ENCODE data around the gene ADAM8.

ADAM8 gene

DNA sequence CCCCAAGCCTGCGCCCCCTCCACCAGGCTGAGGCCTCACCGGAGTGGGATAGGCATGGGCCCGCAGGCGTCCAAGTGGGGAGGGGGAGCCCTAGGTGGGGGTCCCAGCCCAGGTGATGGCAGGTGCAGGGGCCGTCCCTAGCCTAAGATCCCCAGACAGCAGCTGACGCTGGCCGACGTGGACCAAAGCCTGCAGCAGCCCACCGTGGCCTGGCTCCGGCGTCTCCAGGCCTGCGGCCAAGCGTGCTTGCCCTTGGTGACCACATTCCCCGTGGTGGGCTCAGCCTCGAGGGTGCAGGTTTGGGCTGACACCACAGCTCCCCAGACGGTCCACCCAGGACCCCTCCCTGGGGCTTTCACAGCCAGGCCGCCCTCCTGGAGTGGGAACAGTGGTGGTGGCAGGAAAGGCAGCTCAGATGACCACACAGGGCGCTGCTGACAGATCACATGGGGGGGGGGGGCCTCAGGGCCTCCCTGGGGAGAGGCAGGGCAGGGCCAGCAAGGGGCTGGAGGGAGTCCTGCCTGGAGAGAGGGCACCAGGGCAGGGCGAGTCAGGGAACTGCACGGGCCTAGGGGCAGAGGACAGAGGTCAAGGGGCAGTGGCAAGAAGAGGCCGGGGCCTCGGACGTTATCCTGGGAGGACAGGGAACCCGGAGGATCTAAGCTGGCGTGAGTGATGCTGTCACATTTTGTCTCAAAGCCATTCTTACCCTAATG is 767 bp upstream of the ADAM8 start:
- Histone ChIP-seq H3K27me3 (peaks cover 18 to 34% (median 23%) of the 10 kb centered on the region in 11 experiments), H3K4me1 (peaks cover 54 to 78% (median 68%) of the 10 kb centered on the region in 10 experiments), H3K27ac (peak overlapping the region in 8 of 11 experiments; percentile 45 to 79 (median 71); a peak in 16 of 22 replicates), H3K4me3 (peak overlapping the region in 3 of 10 experiments; percentile 62 to 72 (median 64); a peak in 5 of 20 replicates), H3K4me2 (peak overlapping the region; percentile 87 to 100 (median 98)), H4K20me1 (peaks cover 4 to 85% (median 39%) of the 10 kb centered on the region in 11 experiments; a peak in 19 of 22 replicates), H3K9ac (peak overlapping the region in 10 of 11 experiments; percentile 31 to 74 (median 61); a peak in 10 of 22 replicates), H3K9me3 (replicated peaks in 1 of 11) (no peaks in the 10 kb centered on the region), H3K36me3 (peaks cover 20 to 49% (median 35%) of the 10 kb centered on the region in 11 experiments)
- TF ChIP-seq Cebpa-rat (IDR thresholded peaks at IDR 0.05): no peak

DNA sequence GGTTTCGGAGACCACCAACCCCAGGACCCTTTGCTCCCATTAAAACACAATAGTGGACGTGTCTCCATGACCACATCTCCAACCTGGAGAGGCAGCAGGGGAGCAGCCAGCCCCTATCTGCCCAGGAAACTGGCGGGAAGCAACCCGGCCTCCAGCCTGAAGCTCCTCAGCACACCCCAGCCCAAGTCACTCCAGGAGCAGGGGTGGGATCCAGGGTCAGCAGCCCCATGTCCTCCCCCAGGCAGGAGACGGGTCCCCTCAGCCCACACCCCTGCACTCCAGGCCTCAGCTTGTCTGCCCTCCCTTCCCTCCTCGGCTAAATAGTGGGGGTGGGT is 601 bp downstream of the ADAM8 start:
- Histone ChIP-seq H4K20me1 (peaks cover 4 to 83% (median 39%) of the 10 kb centered on the region in 11 experiments; a peak in 19 of 22 replicates), H3K36me3 (peaks cover 7 to 46% (median 22%) of the 10 kb centered on the region in 11 experiments), H3K9ac (peak overlapping the region; percentile 57 to 75 (median 71); a peak in 20 of 22 replicates), H3K4me2 (peak overlapping the region; percentile 87 to 100 (median 98)), H3K27ac (peak overlapping the region in 9 of 11 experiments; percentile 47 to 83 (median 78); a peak in 17 of 22 replicates), H3K4me3 (peak overlapping the region; percentile 36 to 72 (median 54)), H3K9me3 (replicated peaks in 1 of 11) (no peaks in the 10 kb centered on the region), H3K27me3 (peaks cover 18 to 34% (median 23%) of the 10 kb centered on the region in 11 experiments), H3K4me1 (peaks cover 54 to 78% (median 68%) of the 10 kb centered on the region in 10 experiments)
- TF ChIP-seq Cebpa-rat (IDR thresholded peaks at IDR 0.05): no peak

DNA sequence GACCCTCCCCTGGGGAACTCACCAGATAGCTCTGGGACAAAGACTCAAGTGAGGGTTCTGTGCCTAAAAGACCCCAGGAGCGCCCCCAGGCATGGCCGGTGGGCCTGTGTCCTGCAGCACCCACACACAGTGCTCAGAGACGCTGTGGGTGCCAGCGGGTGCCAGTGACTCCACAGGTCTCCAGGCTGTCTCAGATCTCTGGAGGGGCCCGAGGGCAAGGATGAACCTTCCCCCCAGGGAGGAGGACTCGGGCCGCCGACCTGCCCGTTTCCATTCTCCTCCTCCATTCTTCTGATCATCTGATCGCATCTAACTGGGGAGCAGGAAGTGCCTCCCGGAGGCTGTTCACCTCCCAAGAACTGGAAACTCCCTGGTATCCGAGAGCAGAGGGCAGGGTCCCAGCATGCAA is 980 bp downstream of the ADAM8 start:
- Histone ChIP-seq H3K4me3 (peak overlapping the region; percentile 30 to 72 (median 54); a peak in 19 of 20 replicates), H3K9ac (peak overlapping the region; percentile 49 to 75 (median 71); a peak in 21 of 22 replicates), H3K27ac (peak overlapping the region; percentile 4 to 83 (median 77); a peak in 20 of 22 replicates)

DNA sequence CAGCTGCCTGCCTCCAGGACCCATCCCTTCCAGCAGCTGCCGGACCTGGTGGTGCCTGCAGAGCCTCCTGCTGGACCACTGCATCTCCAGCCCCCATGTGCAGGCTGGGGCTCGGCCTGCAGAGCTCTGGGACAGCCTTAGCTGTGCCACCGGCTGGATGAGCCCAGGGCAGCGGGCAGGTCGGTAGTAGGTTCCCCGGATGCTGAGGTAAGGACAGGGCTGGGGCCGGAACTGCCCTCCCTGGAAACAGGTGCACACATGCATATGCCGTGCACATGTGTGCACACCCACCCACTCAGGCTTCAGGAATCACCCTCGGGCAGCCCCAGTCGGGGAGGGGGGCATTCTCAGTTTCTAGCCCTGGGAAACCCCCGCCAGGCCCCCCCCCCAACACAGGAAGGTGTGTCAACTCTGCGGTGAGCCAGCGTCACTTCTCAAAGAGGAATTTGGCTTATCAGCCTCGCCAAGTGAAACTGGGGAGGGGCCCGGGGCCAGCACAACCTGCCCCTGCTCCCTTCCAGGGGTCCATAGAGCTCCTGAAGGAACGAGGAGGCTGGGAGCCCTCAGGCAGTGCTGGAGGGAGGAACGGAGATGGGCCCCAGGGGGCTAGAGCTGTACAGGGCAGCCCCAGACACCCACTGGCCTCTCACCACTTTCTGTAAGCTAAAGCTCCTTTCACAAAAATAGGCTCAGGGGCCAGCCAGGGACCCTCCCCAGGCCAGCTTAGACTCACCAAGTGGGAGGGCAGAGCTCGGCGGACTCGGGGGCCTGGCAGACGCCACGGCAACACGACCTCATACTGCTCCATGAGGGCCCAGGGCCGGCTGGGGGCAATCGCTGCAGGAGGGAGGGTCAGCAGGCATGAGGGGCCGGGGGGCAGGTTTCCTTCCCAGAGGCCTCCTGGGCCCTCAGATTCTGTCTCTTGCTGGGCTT is 1.7 kb downstream of the ADAM8 start:
- H3K9me3 ChIP-seq (replicated peaks in 1 of 11): no peaks in the 10 kb centered on the region
- H3K4me3 ChIP-seq: peak overlapping the region; percentile 30 to 72 (median 54); a peak in 19 of 20 replicates
- peaks cover 4 to 83% (median 33%) of the 10 kb centered on the region in 11 experiments; a peak in 19 of 22 replicates for H4K20me1 ChIP-seq
- H3K27ac ChIP-seq: peak overlapping the region; percentile 4 to 83 (median 77); a peak in 21 of 22 replicates
- peak in 1 of 11 experiments; percentile 50; a peak in 2 of 22 replicates for TF ChIP-seq Cebpa-rat (IDR thresholded peaks at IDR 0.05)
- H3K27me3 ChIP-seq: peaks cover 18 to 34% (median 23%) of the 10 kb centered on the region in 11 experiments
- H3K4me2 ChIP-seq: peak overlapping the region; percentile 87 to 100 (median 98)
- H3K9ac ChIP-seq: peak overlapping the region; percentile 49 to 75 (median 71)
- peaks cover 0 to 46% (median 13%) of the 10 kb centered on the region in 11 experiments; a peak in 19 of 22 replicates for H3K36me3 ChIP-seq
- peaks cover 57 to 78% (median 68%) of the 10 kb centered on the region in 10 experiments for H3K4me1 ChIP-seq

More for the DNA sequence above, 980 bp downstream of the ADAM8 start:
- no peak for TF ChIP-seq Cebpa-rat (IDR thresholded peaks at IDR 0.05)
- peaks cover 3 to 46% (median 20%) of the 10 kb centered on the region in 11 experiments; a peak in 21 of 22 replicates for H3K36me3 ChIP-seq
- peak overlapping the region; percentile 87 to 100 (median 98) for H3K4me2 ChIP-seq
- H4K20me1 ChIP-seq: peaks cover 4 to 83% (median 39%) of the 10 kb centered on the region in 11 experiments; a peak in 19 of 22 replicates
- H3K9me3 ChIP-seq (replicated peaks in 1 of 11): no peaks in the 10 kb centered on the region
- peaks cover 18 to 34% (median 23%) of the 10 kb centered on the region in 11 experiments for H3K27me3 ChIP-seq
- peaks cover 54 to 78% (median 67%) of the 10 kb centered on the region in 10 experiments for H3K4me1 ChIP-seq

DNA sequence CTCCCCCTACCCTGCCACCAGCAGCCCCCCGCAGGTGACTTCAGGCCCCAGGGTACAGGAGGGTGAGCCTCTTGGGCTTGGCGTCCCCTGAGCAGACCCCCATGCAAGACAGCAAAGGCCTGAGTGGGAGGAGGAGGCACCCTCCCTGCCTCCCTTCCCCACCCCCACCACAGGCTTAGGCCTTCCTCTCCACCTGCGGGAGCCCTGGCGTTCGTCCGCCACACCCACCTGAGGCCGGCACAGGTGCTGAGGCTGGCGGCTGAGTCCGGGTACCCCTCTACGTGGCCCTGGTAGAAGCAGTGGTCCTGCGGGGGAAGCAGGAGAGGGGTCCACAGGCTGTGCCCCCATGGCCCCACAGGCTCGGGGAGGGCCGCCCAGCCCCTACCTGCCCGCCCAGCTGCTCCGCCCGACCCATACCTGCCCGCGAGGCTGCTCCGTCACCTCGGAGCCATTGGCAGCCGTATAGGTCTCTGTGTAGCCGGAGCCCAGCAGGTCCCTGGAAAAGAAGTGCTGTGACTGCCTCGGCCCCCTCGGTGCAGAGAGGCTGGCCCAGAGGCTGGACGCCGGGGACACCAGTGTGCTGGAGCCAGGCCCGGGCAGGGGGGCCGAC is 3.0 kb downstream of the ADAM8 start:
- H3K9me3 ChIP-seq (replicated peaks in 1 of 11): no peaks in the 10 kb centered on the region
- H4K20me1 ChIP-seq: peaks cover 0 to 83% (median 28%) of the 10 kb centered on the region in 11 experiments; a peak in 18 of 22 replicates
- peaks cover 0 to 48% (median 0%) of the 10 kb centered on the region in 11 experiments; a peak in 9 of 22 replicates for H3K36me3 ChIP-seq
- no peak overlapping the region for H3K4me3 ChIP-seq
- peak overlapping the region in 3 of 11 experiments; percentile 38 to 51 (median 48); a peak in 4 of 22 replicates for H3K27ac ChIP-seq
- no peak for TF ChIP-seq Cebpa-rat (IDR thresholded peaks at IDR 0.05)
- peaks cover 18 to 34% (median 23%) of the 10 kb centered on the region in 11 experiments for H3K27me3 ChIP-seq
- no peak overlapping the region; a peak in 1 of 22 replicates for H3K9ac ChIP-seq
- H3K4me1 ChIP-seq: peaks cover 43 to 75% (median 63%) of the 10 kb centered on the region in 10 experiments
- H3K4me2 ChIP-seq: peak overlapping the region; percentile 12 to 75 (median 41); a peak in 13 of 22 replicates

DNA sequence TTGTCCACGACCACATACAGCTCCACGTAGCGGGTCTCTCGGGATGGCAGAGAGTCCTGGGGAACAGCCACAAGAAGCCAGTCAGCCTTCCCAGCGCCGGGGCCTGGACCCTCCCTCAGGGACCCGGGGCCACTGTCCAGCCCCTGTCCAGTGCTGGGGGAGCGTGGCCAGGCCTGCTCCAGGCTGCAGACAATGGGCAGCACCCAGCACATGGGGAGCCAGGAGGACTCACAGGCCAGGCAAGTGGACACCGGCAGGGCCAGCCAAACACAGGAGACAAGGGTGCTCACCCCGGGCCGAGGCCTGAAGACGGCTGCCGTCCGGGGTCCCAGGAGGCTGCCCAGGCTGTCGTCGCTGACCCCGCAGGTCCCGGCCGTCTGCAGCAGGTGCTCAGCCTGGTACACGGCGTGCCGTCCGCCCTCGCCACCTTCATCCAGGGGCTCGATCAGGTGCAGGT is 3.7 kb downstream of the ADAM8 start:
- peaks cover 37 to 68% (median 56%) of the 10 kb centered on the region in 10 experiments for H3K4me1 ChIP-seq
- no peak overlapping the region for H3K4me3 ChIP-seq
- no peak for TF ChIP-seq Cebpa-rat (IDR thresholded peaks at IDR 0.05)
- H3K27me3 ChIP-seq: peaks cover 18 to 34% (median 23%) of the 10 kb centered on the region in 11 experiments
- H3K9me3 ChIP-seq (replicated peaks in 1 of 11): no peaks in the 10 kb centered on the region
- H3K4me2 ChIP-seq: peak overlapping the region in 2 of 11 experiments; percentile 54 to 75; a peak in 4 of 22 replicates
- H4K20me1 ChIP-seq: peaks cover 0 to 83% (median 23%) of the 10 kb centered on the region in 11 experiments; a peak in 17 of 22 replicates
- H3K36me3 ChIP-seq: peaks cover 0 to 54% (median 0%) of the 10 kb centered on the region in 11 experiments; a peak in 9 of 22 replicates
- H3K9ac ChIP-seq: peak overlapping the region in 2 of 11 experiments; percentile 18 to 19; a peak in 1 of 22 replicates
- peak overlapping the region in 1 of 11 experiments; percentile 48; a peak in 2 of 22 replicates for H3K27ac ChIP-seq

DNA sequence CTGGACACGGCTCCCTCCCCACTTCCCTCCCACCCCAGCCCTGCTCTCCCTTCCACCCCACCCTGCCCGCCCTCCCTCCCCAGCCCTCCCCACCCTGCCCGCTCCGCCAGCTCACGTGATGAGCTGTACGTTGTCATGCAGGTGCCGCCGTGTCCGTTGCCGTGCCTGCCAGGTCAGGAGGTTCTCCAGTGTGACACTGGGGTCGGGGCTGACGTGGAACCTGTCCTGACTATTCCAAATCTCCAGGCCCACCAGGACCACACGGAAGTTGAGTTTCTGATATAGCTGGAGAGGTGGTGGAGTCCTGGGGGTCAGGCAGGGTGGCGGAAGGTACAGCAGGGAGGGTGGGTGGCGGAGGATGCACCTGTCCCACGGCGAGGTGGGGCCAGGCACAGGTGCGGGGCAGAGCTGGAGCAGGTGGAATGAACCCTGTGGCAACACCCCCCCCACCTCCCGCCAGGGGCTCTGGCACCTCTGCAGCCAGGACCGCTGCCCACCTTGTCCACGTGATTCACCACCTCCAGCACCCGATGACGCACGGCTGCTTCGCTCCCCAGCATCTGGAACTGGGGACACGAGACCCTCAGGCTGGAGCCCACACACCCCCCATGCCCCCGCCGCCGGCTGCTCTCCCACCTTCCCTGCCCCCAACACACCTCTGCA is 4.2 kb downstream of the ADAM8 start:
- no peaks in the 10 kb centered on the region for H3K9me3 ChIP-seq (replicated peaks in 1 of 11)
- H4K20me1 ChIP-seq: peaks cover 0 to 79% (median 17%) of the 10 kb centered on the region in 11 experiments; a peak in 16 of 22 replicates
- no peak for TF ChIP-seq Cebpa-rat (IDR thresholded peaks at IDR 0.05)
- H3K27me3 ChIP-seq: peaks cover 18 to 30% (median 23%) of the 10 kb centered on the region in 11 experiments
- no peak overlapping the region for H3K4me3 ChIP-seq
- peaks cover 31 to 62% (median 51%) of the 10 kb centered on the region in 10 experiments for H3K4me1 ChIP-seq
- H3K36me3 ChIP-seq: peaks cover 0 to 58% (median 0%) of the 10 kb centered on the region in 11 experiments; a peak in 9 of 22 replicates
- H3K9ac ChIP-seq: 0 out of 22 replicates have a peak overlapping the region, but pooled peaks of 1 of the 11 experiments have one; percentile 18
- no peak overlapping the region for H3K27ac ChIP-seq
- H3K4me2 ChIP-seq: no peak overlapping the region

Measured in BLaER1 treated with 17β-estradiol and CSF1 and Interleukin-3, amounts not matched to agents 10 nM and 100 nM (cell line).